Measurements from ENCODE around the gene GART.

DNA sequence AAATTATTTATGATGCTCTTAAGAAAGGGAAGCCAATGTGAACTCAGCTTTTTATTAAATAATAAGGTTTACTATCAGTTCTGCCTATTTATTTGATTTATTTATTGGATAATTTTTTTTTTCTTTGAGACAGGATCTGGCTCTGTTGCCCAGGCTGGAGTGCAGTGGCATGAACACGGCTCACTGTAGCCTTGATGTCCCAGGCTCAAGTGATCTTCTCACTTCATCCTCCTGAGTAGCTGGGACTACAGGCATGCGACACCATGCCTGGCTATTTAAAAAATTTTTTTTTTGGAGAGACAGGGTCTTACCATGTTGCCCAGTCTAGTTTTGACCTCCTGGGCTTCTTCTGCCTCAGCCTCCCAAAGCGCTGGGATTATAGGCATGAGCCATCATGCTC lies 29.4 kb downstream of the GART start:
- TF ChIP-seq, protein P1, sequence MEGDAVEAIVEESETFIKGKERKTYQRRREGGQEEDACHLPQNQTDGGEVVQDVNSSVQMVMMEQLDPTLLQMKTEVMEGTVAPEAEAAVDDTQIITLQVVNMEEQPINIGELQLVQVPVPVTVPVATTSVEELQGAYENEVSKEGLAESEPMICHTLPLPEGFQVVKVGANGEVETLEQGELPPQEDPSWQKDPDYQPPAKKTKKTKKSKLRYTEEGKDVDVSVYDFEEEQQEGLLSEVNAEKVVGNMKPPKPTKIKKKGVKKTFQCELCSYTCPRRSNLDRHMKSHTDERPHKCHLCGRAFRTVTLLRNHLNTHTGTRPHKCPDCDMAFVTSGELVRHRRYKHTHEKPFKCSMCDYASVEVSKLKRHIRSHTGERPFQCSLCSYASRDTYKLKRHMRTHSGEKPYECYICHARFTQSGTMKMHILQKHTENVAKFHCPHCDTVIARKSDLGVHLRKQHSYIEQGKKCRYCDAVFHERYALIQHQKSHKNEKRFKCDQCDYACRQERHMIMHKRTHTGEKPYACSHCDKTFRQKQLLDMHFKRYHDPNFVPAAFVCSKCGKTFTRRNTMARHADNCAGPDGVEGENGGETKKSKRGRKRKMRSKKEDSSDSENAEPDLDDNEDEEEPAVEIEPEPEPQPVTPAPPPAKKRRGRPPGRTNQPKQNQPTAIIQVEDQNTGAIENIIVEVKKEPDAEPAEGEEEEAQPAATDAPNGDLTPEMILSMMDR (IDR thresholded peaks at IDR 0.05) = no peak
- no peak for TF ChIP-seq SREBF2 (IDR thresholded peaks at IDR 0.05)

Data from A549 (cell line).